ENCODE results near the gene DZIP1L.

Gene DZIP1L

DNA sequence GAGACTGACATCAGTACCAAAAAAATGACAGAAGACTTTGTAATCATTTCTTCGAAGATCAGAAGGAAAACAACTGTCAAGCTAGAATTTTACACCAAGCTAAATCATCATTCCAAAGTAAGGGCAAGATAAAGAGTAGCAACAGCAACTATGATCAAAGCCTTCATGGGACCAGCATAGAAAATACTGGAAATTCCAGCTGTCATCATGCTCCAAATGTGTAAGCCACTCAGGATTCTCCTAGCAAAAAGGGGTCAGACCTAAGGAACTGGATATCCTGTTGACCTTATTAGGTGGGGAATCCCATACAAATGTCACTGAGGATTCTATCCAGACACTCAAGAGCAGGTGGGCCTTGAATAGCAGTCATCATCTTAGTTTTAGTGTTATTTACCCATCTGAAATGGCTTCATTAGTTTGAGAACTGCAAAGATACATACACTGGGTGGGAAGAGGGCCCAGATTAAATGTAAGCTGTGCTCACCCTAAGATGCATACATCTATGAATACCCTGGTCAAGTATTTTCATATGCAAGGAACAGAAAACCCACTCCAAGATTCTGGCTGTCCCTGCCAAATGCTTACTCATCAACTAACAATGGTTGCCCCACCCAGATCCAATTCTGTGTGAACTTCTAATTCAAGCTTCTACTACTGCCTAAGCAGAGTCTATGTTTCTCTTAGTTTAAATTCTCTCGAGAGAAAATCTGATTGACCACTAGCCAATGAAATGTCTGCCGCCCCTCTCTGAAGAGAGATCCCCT, 72.0 kb downstream of the DZIP1L start:
- Histone ChIP-seq H3K4me3 (ENCODE audit: low read depth in 1 of 2, low read length in 2 of 2) (no peak overlapping the region), H3K27me3 (ENCODE audit: insufficient read depth, low read length, poor library complexity) (peaks cover 20% of the 10 kb centered on the region), H3K27ac (ENCODE audit: low read length) (no peak overlapping the region), H3K4me1 (ENCODE audit: insufficient read depth, low read length) (no peaks in the 10 kb centered on the region), H3K4me2 (ENCODE audit: insufficient read depth, low read length) (no peak overlapping the region), H4K20me1 (ENCODE audit: insufficient read depth, low read length) (no peaks in the 10 kb centered on the region), H3K36me3 (ENCODE audit: insufficient read depth, low read length) (no peaks in the 10 kb centered on the region), H3K9ac (ENCODE audit: low read depth, low read length) (no peak overlapping the region), H3K79me2 (ENCODE audit: insufficient read depth, low read length) (no peaks in the 10 kb centered on the region), H2AFZ (ENCODE audit: low read depth, low read length) (no peak overlapping the region), H3K9me3 (ENCODE audit: insufficient read depth, low read length, severe bottlenecking) (no peaks in the 10 kb centered on the region)
- DNase-seq (no peak), ATAC-seq (ENCODE audit: insufficient read depth, low read depth) (no peak)
- TF ChIP-seq, protein P1, sequence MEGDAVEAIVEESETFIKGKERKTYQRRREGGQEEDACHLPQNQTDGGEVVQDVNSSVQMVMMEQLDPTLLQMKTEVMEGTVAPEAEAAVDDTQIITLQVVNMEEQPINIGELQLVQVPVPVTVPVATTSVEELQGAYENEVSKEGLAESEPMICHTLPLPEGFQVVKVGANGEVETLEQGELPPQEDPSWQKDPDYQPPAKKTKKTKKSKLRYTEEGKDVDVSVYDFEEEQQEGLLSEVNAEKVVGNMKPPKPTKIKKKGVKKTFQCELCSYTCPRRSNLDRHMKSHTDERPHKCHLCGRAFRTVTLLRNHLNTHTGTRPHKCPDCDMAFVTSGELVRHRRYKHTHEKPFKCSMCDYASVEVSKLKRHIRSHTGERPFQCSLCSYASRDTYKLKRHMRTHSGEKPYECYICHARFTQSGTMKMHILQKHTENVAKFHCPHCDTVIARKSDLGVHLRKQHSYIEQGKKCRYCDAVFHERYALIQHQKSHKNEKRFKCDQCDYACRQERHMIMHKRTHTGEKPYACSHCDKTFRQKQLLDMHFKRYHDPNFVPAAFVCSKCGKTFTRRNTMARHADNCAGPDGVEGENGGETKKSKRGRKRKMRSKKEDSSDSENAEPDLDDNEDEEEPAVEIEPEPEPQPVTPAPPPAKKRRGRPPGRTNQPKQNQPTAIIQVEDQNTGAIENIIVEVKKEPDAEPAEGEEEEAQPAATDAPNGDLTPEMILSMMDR (IDR thresholded peaks at IDR 0.05; ENCODE audit: borderline replicate concordance, extremely low read depth, low read length, poor library complexity, severe bottlenecking) = no peak
- no peak for TF ChIP-seq EZH2 (IDR thresholded peaks at IDR 0.05; ENCODE audit: borderline replicate concordance, low read depth, low read length, severe bottlenecking)

DNA sequence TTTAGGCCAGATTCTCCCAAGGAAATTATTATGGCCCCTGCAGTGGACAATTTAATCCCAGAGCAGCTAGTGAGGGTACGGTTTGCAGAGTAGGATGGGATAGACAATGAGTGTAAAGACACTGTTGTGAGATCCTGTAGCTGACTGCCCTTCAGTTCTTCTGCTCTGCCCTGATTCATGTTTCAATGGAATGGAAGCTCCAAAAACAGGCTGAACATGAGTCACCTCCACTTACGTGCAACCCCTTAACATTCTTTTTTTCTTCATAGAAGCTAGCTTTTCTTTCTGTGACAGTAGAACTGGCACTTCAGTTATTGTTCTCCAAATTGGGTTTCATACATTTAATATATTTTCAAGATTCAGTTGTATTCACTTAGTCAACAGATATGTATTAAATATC, 73.4 kb downstream of the DZIP1L start:
- no peaks in the 10 kb centered on the region for H3K9me3 ChIP-seq (ENCODE audit: insufficient read depth, low read length, severe bottlenecking)
- TF ChIP-seq, protein P1 (IDR thresholded peaks at IDR 0.05; ENCODE audit: borderline replicate concordance, extremely low read depth, low read length, poor library complexity, severe bottlenecking) = no peak
- no peak for TF ChIP-seq EZH2 (IDR thresholded peaks at IDR 0.05; ENCODE audit: borderline replicate concordance, low read depth, low read length, severe bottlenecking)
- peaks cover 20% of the 10 kb centered on the region for H3K27me3 ChIP-seq (ENCODE audit: insufficient read depth, low read length, poor library complexity)
- H3K79me2 ChIP-seq (ENCODE audit: insufficient read depth, low read length) = no peaks in the 10 kb centered on the region
- no peaks in the 10 kb centered on the region for H4K20me1 ChIP-seq (ENCODE audit: insufficient read depth, low read length)
- no peak overlapping the region for H3K4me3 ChIP-seq (ENCODE audit: low read depth in 1 of 2, low read length in 2 of 2)
- no peak overlapping the region for H3K9ac ChIP-seq (ENCODE audit: low read depth, low read length)
- H3K36me3 ChIP-seq (ENCODE audit: insufficient read depth, low read length) = no peaks in the 10 kb centered on the region
- DNase-seq (no peak), ATAC-seq (ENCODE audit: insufficient read depth, low read depth) (no peak)
- H3K27ac ChIP-seq (ENCODE audit: low read length) = no peak overlapping the region
- no peak overlapping the region for H2AFZ ChIP-seq (ENCODE audit: low read depth, low read length)
- H3K4me1 ChIP-seq (ENCODE audit: insufficient read depth, low read length) = no peaks in the 10 kb centered on the region
- no peak overlapping the region for H3K4me2 ChIP-seq (ENCODE audit: insufficient read depth, low read length)

DNA sequence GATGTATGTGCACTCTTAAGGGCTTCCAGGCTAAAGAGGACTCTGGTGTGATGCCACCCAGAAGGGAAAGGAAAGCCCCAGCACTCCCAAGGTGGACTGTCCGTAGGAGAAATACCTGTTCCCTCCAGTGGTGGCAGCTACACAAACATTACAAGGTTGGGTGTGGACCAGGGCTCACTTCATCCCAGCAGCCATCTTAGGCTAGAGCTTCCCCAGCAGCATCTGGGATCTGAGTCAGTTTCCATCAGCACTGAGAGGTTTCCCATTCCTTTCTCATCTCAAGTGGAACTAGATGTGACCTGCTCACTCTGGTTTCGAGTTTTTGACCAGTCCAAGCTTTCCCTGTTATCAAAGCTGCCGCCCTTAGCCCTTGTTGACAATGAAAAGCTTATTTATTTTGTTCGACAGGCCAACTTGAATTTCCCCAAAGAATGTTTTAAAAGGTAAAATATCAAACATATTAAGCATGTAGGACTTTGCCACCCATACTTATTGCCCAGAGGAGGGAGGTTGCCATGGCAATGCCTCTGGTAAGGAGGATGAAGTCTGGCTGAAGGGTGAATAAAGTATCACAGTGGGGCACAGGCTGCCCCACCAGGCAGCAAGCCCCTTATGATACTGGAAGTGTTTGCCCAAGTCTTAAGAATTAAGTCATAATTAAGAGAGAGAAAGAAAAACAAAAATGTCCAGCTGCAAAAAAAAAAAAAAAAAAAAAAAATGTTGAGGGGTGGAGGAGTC, 76.5 kb downstream of the DZIP1L start:
- Histone ChIP-seq H3K4me3 (ENCODE audit: low read depth in 1 of 2, low read length in 2 of 2) (no peak overlapping the region), H3K9ac (ENCODE audit: low read depth, low read length) (no peak overlapping the region), H3K36me3 (ENCODE audit: insufficient read depth, low read length) (no peaks in the 10 kb centered on the region), H3K27ac (ENCODE audit: low read length) (no peak overlapping the region), H4K20me1 (ENCODE audit: insufficient read depth, low read length) (no peaks in the 10 kb centered on the region), H3K4me2 (ENCODE audit: insufficient read depth, low read length) (no peak overlapping the region), H3K27me3 (ENCODE audit: insufficient read depth, low read length, poor library complexity) (peaks cover 29% of the 10 kb centered on the region), H3K4me1 (ENCODE audit: insufficient read depth, low read length) (no peaks in the 10 kb centered on the region), H3K79me2 (ENCODE audit: insufficient read depth, low read length) (no peaks in the 10 kb centered on the region), H2AFZ (ENCODE audit: low read depth, low read length) (no peak overlapping the region), H3K9me3 (ENCODE audit: insufficient read depth, low read length, severe bottlenecking) (no peaks in the 10 kb centered on the region)
- TF ChIP-seq, protein P1 (IDR thresholded peaks at IDR 0.05; ENCODE audit: borderline replicate concordance, extremely low read depth, low read length, poor library complexity, severe bottlenecking) = no peak
- TF ChIP-seq EZH2 (IDR thresholded peaks at IDR 0.05; ENCODE audit: borderline replicate concordance, low read depth, low read length, severe bottlenecking) = no peak
- DNase-seq = no peak
- no peak for ATAC-seq (ENCODE audit: insufficient read depth, low read depth)

Data from DND-41 (cell line).